Measurements from ENCODE around the gene ZNF808.
"Not testable (repeated sequence)": the region's sequence is repeated elsewhere in the genome, so short reads cannot be mapped to it uniquely, and the experiment has no call there.

Gene ZNF808

DNA sequence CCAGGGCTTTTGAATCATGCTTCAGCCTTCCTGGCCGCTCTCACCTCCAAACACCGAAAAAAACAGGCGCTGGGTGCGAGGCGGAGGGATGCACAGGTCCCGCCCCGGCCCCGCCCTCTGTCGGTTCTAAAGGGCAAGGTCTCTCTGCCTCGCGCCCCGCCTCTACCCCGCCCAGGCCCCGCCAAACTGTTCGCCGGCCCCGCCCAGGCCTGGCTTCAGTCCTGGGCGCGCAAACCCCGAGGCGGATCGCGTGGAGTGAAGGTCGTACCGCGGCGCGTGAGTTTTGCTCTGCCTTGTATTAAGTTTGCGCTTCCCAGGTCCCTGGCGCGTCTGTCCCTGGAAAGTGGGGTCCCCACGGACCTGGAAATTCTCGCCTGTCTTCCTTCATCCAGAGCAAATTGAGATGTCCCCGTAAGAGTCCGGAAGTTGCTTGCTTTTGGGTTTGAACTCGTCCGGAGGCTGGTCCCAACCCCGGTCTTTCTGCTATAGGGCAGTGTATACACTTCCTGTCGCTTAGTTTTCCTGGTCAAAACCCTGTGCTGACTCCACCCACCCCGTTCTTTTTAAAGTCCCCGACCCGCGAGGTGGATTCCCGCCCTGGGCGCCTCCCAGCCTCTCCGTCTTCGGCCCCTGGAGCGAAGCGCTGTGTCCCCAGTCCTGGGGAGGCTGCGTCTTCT is 8.4 kb downstream of the ZNF808 start:
- no peaks in the 10 kb centered on the region for H3K9me3 ChIP-seq (ENCODE audit: control insufficient read depth, insufficient read depth, low read length)
- no peaks in the 10 kb centered on the region for H3K4me1 ChIP-seq (ENCODE audit: control insufficient read depth, insufficient read depth, low read length)
- peak overlapping the region; percentile 48; the same call in 1 of the 2 replicates for H3K9ac ChIP-seq (ENCODE audit: low read depth, low read length)
- peaks cover 9% of the 10 kb centered on the region for H3K27me3 ChIP-seq (ENCODE audit: control insufficient read depth, insufficient read depth, low read length)
- H3K36me3 ChIP-seq (ENCODE audit: control insufficient read depth, insufficient read depth, low read length): no peaks in the 10 kb centered on the region
- H3K4me3 ChIP-seq (ENCODE audit: low read depth, low read length): peak overlapping the region; percentile 89
- peak overlapping the region; percentile 75 for H3K27ac ChIP-seq (ENCODE audit: low read depth, low read length)

DNA sequence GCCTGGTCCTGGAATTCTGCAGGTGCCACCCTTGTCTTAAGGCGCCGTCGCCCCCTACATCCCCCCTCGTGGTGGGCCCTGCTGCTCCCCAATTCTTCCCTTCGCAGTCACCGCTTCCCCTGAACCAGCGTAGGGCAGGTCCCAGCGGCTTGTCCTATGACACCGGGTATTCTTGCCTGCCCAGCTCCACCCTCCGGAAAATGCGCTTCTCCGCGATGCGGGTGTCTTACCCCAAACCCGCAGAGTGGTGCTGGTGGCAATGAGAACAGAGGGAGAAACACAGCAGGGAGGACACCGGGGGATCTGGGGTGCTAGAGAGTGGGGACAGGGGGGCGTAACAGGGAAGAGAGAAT is 9.0 kb downstream of the ZNF808 start:
- H3K27ac ChIP-seq (ENCODE audit: low read depth, low read length): peak overlapping the region; percentile 75
- H3K27me3 ChIP-seq (ENCODE audit: control insufficient read depth, insufficient read depth, low read length): peaks cover 9% of the 10 kb centered on the region
- H3K9ac ChIP-seq (ENCODE audit: low read depth, low read length): no peak overlapping the region
- H3K4me1 ChIP-seq (ENCODE audit: control insufficient read depth, insufficient read depth, low read length): no peaks in the 10 kb centered on the region
- H3K36me3 ChIP-seq (ENCODE audit: control insufficient read depth, insufficient read depth, low read length): no peaks in the 10 kb centered on the region
- peak overlapping the region; percentile 89 for H3K4me3 ChIP-seq (ENCODE audit: low read depth, low read length)
- H3K9me3 ChIP-seq (ENCODE audit: control insufficient read depth, insufficient read depth, low read length): no peaks in the 10 kb centered on the region

DNA sequence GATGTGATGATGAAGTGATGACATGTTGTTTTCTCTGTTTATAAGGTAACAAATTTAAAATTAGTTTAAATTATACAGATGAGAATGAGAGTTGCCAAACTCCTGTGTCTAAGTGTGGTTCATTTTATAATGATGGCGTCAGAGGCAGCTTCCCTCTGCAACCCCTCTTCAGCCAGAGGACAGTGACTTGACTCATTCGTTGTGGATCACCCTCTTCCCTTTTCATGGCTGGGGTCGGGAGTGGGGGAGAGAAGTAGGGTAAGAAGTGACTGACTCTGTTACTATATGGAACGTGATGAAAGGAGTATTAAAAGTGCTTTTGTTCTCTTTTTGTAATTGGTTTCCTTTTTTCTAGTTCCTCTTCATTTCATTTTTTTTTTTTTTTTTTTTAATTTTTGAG is 11.3 kb downstream of the ZNF808 start:
- not testable (repeated sequence) for H3K9me3 ChIP-seq (ENCODE audit: control insufficient read depth, insufficient read depth, low read length); H3K4me1 ChIP-seq (ENCODE audit: control insufficient read depth, insufficient read depth, low read length); H3K9ac ChIP-seq (ENCODE audit: low read depth, low read length); H3K36me3 ChIP-seq (ENCODE audit: control insufficient read depth, insufficient read depth, low read length); H3K4me3 ChIP-seq (ENCODE audit: low read depth, low read length); H3K27ac ChIP-seq (ENCODE audit: low read depth, low read length); H3K27me3 ChIP-seq (ENCODE audit: control insufficient read depth, insufficient read depth, low read length)

DNA sequence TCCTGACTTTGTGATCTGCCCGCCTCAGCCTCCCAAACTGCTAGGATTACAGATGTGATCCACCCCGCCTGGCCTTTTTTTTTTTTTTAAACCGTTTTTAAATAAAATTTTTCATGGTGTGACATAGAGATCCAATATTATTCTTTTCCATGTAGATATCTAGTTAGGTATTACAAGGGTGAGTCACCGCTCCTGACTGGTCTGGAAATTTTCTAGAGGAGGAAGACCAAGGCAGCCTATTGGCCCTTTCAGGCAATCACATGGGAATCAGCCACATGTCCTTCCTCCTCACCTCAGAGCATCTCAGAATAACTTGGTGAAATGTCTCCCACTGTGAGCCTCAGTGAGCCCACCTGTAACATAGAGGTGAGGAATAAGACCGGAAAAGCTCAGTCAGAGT is 13.7 kb downstream of the ZNF808 start:
- H3K4me1 ChIP-seq (ENCODE audit: control insufficient read depth, insufficient read depth, low read length); H3K9ac ChIP-seq (ENCODE audit: low read depth, low read length); H3K27ac ChIP-seq (ENCODE audit: low read depth, low read length); H3K4me3 ChIP-seq (ENCODE audit: low read depth, low read length); H3K9me3 ChIP-seq (ENCODE audit: control insufficient read depth, insufficient read depth, low read length); H3K27me3 ChIP-seq (ENCODE audit: control insufficient read depth, insufficient read depth, low read length): not testable (repeated sequence)
- H3K36me3 ChIP-seq (ENCODE audit: control insufficient read depth, insufficient read depth, low read length): peaks cover 22% of the 10 kb centered on the region

DNA sequence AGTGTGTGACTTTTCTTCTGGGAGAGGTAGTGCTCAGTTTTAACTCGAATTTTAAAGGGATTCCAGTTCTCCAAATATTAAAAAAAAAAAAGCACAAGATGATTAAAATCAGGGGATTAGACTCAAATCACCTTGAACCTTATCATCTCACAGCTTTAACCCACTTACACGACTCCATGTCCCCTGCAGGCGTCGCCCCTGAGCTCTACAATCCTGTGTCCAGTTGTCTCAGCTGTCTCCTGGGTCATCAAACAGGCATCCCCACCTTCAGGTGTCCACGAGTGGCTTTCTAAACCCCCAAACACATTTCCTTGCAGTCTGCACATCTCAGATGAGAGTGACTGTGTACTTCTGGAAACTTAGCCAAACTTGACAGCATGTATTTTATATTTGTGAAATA is 14.1 kb downstream of the ZNF808 start:
- H3K27me3 ChIP-seq (ENCODE audit: control insufficient read depth, insufficient read depth, low read length): peaks cover 7% of the 10 kb centered on the region
- H3K27ac ChIP-seq (ENCODE audit: low read depth, low read length): no peak overlapping the region
- no peak overlapping the region for H3K9ac ChIP-seq (ENCODE audit: low read depth, low read length)
- no peaks in the 10 kb centered on the region for H3K4me1 ChIP-seq (ENCODE audit: control insufficient read depth, insufficient read depth, low read length)
- no peak overlapping the region for H3K4me3 ChIP-seq (ENCODE audit: low read depth, low read length)
- H3K36me3 ChIP-seq (ENCODE audit: control insufficient read depth, insufficient read depth, low read length): peaks cover 22% of the 10 kb centered on the region
- no peaks in the 10 kb centered on the region for H3K9me3 ChIP-seq (ENCODE audit: control insufficient read depth, insufficient read depth, low read length)

DNA sequence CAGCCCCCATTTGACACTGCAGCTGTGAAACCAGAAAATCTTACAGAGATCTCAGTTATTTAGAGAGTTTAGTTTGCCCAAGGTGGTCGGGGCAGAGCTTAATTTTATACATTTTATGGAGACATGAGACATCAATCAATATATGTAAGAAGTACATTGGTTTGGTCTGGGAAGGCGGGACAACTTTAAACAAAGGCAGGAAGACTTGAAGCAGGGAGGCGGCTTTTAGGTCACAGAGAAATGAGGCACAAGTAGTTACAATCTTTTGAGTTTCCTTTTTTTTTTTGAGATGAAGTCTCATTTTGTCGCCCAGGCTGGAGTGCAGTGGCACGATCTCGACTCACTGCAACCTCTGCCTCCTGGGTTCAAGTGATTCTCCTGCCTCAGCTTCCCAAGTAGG is 15.1 kb downstream of the ZNF808 start:
- not testable (repeated sequence) for H3K9me3 ChIP-seq (ENCODE audit: control insufficient read depth, insufficient read depth, low read length); H3K4me3 ChIP-seq (ENCODE audit: low read depth, low read length); H3K4me1 ChIP-seq (ENCODE audit: control insufficient read depth, insufficient read depth, low read length); H3K27ac ChIP-seq (ENCODE audit: low read depth, low read length); H3K9ac ChIP-seq (ENCODE audit: low read depth, low read length); H3K27me3 ChIP-seq (ENCODE audit: control insufficient read depth, insufficient read depth, low read length)
- peaks cover 27% of the 10 kb centered on the region for H3K36me3 ChIP-seq (ENCODE audit: control insufficient read depth, insufficient read depth, low read length)

DNA sequence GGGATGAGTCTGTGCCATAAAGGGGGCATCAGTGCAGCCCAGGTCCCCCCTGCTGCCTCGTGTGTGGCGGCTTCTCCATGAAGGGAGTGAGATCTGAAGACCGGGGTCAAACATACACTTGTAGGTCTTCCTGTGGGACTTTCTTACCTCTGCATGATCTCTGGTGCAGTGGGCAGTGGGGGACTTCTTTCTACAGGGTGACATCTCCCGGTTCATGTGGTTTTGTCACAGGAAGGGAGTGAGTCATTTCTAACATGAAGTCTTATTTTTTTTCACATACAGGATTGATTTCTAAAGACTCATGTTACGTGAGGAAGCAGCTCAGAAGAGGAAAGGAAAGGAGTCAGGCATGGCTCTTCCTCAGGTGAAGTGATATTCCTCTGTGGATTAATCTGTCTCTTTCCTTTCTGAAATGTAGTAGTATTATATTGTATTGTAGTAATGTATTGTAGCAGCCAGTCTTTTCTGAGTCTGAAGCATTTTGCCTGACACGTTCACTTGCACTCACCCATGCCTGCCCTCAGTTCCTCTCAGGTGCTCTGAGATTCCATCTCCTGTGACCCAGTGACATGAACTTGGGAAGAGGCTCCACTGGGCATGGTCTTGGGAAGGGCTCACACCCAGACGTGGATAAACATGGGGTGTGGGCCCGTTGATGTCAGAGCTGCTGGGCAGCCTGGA is 15.7 kb downstream of the ZNF808 start:
- H3K36me3 ChIP-seq (ENCODE audit: control insufficient read depth, insufficient read depth, low read length): peaks cover 27% of the 10 kb centered on the region
- no peak overlapping the region for H3K4me3 ChIP-seq (ENCODE audit: low read depth, low read length)
- no peak overlapping the region for H3K27ac ChIP-seq (ENCODE audit: low read depth, low read length)

DNA sequence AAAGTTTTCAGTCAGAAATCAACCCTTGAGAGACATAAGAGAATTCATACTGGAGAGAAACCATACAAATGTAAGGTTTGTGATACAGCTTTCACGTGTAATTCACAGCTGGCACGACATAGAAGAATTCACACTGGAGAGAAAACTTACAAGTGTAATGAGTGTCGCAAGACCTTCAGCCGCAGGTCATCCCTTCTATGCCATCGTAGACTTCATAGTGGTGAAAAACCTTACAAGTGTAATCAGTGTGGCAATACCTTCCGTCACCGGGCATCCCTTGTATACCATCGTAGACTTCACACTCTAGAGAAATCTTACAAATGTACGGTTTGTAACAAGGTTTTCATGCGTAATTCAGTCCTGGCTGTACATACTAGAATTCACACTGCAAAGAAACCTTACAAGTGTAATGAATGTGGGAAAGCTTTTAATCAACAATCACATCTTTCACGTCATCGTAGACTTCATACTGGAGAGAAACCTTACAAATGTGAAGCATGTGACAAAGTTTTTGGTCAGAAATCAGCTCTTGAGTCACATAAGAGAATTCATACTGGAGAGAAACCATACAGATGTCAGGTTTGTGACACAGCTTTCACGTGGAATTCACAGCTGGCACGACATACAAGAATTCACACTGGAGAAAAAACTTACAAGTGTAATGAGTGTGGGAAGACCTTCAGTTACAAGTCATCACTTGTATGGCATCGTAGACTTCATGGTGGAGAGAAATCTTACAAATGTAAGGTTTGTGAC is 26.9 kb downstream of the ZNF808 start:
- Histone ChIP-seq H3K27me3 (ENCODE audit: control insufficient read depth, insufficient read depth, low read length) (no peaks in the 10 kb centered on the region), H3K9ac (ENCODE audit: low read depth, low read length) (no peak overlapping the region), H3K9me3 (ENCODE audit: control insufficient read depth, insufficient read depth, low read length) (peaks cover 25% of the 10 kb centered on the region), H3K36me3 (ENCODE audit: control insufficient read depth, insufficient read depth, low read length) (peaks cover 45% of the 10 kb centered on the region), H3K4me1 (ENCODE audit: control insufficient read depth, insufficient read depth, low read length) (peaks cover 6% of the 10 kb centered on the region), H3K4me3 (ENCODE audit: low read depth, low read length) (no peak overlapping the region), H3K27ac (ENCODE audit: low read depth, low read length) (no peak overlapping the region)

More for the DNA sequence above, 15.7 kb downstream of the ZNF808 start:
- Histone ChIP-seq H3K27me3 (ENCODE audit: control insufficient read depth, insufficient read depth, low read length) (no peaks in the 10 kb centered on the region), H3K9ac (ENCODE audit: low read depth, low read length) (no peak overlapping the region), H3K4me1 (ENCODE audit: control insufficient read depth, insufficient read depth, low read length) (no peaks in the 10 kb centered on the region), H3K9me3 (ENCODE audit: control insufficient read depth, insufficient read depth, low read length) (no peaks in the 10 kb centered on the region)

DNA sequence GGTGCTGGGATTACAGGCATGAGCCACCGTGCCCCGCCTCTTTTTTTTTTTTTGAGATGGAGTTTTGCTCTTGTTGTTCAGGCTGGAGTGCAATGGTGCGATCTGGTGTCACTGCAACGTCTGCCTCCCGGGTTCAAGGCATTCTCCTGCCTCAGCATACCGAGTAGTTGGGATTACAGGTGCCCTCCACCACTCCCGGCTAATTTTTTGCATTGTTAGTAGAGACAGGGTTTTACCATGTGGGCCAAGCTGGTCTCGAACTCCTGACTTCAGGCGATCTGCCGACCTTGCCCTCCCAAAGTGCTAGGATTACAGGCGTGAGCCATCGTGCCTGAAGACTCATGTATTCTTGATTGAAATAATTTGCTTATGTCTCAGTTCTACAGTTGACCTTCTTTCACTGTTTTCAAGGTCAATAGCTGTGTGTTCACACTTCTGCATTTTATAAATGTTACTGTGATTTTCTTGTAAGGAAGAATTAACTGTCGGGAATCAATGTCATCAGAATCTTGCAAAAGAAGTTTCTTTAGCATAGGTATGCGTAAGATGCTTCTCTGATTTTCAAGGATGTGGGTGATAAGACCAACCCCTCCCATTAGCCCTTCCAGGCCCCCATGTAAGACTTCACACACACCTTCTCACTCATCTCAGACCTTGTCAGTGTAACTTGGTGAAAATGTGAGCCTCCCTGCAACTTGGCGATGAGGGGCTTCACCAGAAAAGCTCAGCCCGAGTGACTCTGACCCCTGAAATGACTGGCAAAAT is 29.9 kb downstream of the ZNF808 start:
- Histone ChIP-seq H3K4me3 (ENCODE audit: low read depth, low read length) (no peak overlapping the region), H3K36me3 (ENCODE audit: control insufficient read depth, insufficient read depth, low read length) (peaks cover 33% of the 10 kb centered on the region), H3K9me3 (ENCODE audit: control insufficient read depth, insufficient read depth, low read length) (peaks cover 25% of the 10 kb centered on the region), H3K27ac (ENCODE audit: low read depth, low read length) (no peak overlapping the region), H3K4me1 (ENCODE audit: control insufficient read depth, insufficient read depth, low read length) (peaks cover 9% of the 10 kb centered on the region), H3K9ac (ENCODE audit: low read depth, low read length) (no peak overlapping the region), H3K27me3 (ENCODE audit: control insufficient read depth, insufficient read depth, low read length) (no peaks in the 10 kb centered on the region)

DNA sequence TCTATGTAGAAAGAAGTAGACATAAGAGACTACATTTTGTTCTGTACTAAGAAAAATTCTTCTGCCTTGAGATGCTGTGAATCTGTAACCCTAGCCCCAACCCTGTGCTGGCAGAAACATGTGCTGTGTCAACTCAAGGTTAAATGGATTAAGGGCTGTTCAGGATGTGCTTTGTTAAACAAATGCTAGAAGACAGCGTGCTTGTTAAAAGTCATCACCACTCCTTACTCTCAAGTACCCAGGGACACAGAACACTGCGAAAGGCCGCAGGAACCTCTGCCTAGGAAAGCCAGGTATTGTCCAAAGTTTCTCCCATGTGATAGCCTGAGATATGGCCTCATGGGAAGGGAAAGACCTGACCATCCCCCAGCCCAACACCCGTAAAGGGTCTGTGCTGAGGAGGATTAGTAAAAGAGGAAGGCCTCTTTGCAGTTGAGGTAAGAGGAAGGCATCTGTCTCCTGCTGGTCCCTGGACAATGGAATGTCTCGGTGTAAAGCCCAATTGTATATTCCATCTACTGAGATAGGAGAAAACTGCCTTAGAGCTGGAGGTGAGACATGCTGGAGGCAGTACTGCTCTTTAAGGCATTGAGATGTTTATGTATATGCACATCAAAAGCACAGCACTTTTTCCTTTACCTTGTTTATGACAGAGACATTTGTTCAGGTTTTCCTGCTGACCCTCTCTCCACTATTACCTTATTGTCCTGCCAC is 31.4 kb downstream of the ZNF808 start:
- not testable (repeated sequence) for H3K4me3 ChIP-seq (ENCODE audit: low read depth, low read length); H3K27me3 ChIP-seq (ENCODE audit: control insufficient read depth, insufficient read depth, low read length); H3K4me1 ChIP-seq (ENCODE audit: control insufficient read depth, insufficient read depth, low read length); H3K9ac ChIP-seq (ENCODE audit: low read depth, low read length)
- H3K36me3 ChIP-seq (ENCODE audit: control insufficient read depth, insufficient read depth, low read length): peaks cover 19% of the 10 kb centered on the region
- H3K9me3 ChIP-seq (ENCODE audit: control insufficient read depth, insufficient read depth, low read length): peaks cover 20% of the 10 kb centered on the region
- H3K27ac ChIP-seq (ENCODE audit: low read depth, low read length): peak overlapping the region; percentile 18
